Measurements from ENCODE around the gene ZNF664.
"Not testable (repeated sequence)": the region's sequence is repeated elsewhere in the genome, so short reads cannot be mapped to it uniquely, and the experiment has no call there.

Gene ZNF664

DNA sequence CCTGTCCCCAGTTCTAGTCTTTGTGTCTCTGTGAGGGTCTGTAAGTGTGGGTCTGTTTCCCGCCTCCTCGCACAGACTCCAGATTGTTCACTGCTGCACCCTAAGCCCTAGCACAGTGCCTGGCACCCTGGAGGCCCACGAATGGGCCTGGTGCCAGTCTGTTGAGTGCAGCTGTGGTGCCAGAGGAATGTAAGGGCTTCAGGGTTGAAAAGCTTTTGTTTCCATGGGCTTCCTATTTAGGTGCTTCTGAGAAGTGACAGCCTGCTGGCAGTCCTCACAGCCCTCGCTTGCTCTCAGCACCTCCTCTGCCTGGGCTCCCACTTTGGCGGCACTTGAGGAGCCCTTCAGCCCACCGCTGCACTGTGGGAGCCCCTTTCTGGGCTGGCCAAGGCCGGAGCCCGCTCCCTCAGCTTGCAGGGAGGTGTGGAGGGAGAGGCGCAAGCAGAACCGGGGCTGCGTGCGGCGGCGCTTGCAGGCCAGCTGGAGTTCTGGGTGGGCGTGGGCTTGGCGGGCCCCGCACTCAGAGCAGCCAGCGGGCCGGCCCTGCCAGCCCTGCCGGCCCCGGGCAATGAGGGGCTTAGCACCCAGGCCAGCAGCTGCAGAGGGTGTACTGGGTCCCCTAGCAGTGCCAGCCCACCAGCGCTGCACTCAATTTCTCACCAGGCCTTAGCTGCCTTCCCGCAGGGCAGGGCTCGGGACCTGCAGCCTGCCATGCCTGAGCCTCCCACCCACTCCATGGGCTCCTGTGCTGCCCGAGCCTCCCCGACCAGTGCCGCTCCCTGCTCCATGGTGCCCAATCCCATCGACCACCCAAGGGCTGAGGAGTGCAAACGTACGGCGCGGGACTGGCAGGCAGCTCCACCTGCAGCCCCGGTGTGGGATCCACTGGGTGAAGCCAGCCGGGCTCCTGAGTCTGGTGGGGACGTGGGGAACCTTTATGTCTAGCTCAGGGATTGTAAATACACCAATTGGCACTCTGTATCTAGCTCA lies 26.2 kb upstream of the ZNF664 start:
- H3K4me3 Mint-ChIP-seq; H3K4me1 Mint-ChIP-seq; DNase-seq; H3K27ac Mint-ChIP-seq; H3K36me3 Mint-ChIP-seq (ENCODE audit: low read depth); H3K27me3 Mint-ChIP-seq; H3K9me3 Mint-ChIP-seq; ATAC-seq: not testable (repeated sequence)

DNA sequence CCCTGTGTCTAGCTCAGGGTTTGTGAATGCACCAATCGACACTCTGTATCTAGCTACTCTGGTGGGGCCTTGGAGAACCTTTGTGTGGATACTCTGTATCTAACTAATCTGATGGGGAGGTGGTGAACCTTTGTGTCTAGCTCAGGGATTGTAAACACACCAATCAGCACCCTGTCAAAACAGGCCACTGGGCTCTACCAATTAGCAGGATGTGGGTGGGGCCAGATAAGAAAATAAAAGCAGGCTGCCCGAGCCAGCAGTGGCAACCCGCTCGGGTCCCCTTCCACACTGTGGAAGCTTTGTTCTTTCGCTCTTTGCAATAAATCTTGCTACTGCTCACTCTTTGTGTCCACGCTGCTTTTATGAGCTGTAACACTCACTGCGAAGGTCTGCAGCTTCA lies 25.5 kb upstream of the ZNF664 start:
- not testable (repeated sequence) for DNase-seq; H3K27ac Mint-ChIP-seq; ATAC-seq; H3K27me3 Mint-ChIP-seq; H3K9me3 Mint-ChIP-seq; H3K36me3 Mint-ChIP-seq (ENCODE audit: low read depth); H3K4me3 Mint-ChIP-seq; H3K4me1 Mint-ChIP-seq

DNA sequence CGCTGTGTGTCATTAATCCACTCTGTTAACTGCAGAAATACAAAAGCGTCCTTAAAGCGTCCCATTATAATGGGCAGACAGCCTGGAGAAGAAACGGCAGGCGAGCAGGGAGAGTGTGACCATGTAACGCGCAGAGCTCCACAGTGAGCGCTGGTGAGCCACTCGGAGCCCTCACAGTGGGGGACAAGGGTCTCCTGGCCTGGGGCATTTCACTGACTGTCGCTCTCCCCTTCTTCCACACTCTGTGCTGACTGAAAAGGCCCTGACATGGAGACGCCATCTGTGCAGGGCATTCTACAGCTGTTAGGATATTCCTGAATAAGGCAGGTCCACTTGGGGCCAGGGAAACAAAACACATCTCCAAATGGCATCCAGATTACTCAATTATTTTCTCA lies 24.6 kb upstream of the ZNF664 start:
- ATAC-seq = no peak
- H3K4me3 Mint-ChIP-seq = no peak overlapping the region
- no peaks in the 10 kb centered on the region for H3K36me3 Mint-ChIP-seq (ENCODE audit: low read depth)
- no peaks in the 10 kb centered on the region for H3K9me3 Mint-ChIP-seq
- no peaks in the 10 kb centered on the region for H3K4me1 Mint-ChIP-seq
- DNase-seq = no peak
- no peak overlapping the region for H3K27ac Mint-ChIP-seq
- H3K27me3 Mint-ChIP-seq = no peaks in the 10 kb centered on the region

- Mint-ChIP-seq H3K27ac (no peak overlapping the region), H3K36me3 (ENCODE audit: low read depth) (no peaks in the 10 kb centered on the region)
- ATAC-seq = no peak
Measured at GRCh38 chr12:123948796-123949769, 23.9 kb upstream of the ZNF664 start.

GRCh38 chr12:123949770-123950165 lies 23.2 kb upstream of the ZNF664 start:
- H3K9me3 Mint-ChIP-seq = no peaks in the 10 kb centered on the region
- no peaks in the 10 kb centered on the region for H3K27me3 Mint-ChIP-seq
- no peak for ATAC-seq
- H3K4me1 Mint-ChIP-seq = no peaks in the 10 kb centered on the region
- no peak for DNase-seq
- no peak overlapping the region for H3K4me3 Mint-ChIP-seq
- H3K36me3 Mint-ChIP-seq (ENCODE audit: low read depth) = no peaks in the 10 kb centered on the region
- H3K27ac Mint-ChIP-seq = no peak overlapping the region

More at GRCh38 chr12:123948796-123949769, 23.9 kb upstream of the ZNF664 start:
- no peak for DNase-seq
- Mint-ChIP-seq H3K4me1 (no peaks in the 10 kb centered on the region), H3K9me3 (no peaks in the 10 kb centered on the region), H3K4me3 (no peak overlapping the region), H3K27me3 (no peaks in the 10 kb centered on the region)

DNA sequence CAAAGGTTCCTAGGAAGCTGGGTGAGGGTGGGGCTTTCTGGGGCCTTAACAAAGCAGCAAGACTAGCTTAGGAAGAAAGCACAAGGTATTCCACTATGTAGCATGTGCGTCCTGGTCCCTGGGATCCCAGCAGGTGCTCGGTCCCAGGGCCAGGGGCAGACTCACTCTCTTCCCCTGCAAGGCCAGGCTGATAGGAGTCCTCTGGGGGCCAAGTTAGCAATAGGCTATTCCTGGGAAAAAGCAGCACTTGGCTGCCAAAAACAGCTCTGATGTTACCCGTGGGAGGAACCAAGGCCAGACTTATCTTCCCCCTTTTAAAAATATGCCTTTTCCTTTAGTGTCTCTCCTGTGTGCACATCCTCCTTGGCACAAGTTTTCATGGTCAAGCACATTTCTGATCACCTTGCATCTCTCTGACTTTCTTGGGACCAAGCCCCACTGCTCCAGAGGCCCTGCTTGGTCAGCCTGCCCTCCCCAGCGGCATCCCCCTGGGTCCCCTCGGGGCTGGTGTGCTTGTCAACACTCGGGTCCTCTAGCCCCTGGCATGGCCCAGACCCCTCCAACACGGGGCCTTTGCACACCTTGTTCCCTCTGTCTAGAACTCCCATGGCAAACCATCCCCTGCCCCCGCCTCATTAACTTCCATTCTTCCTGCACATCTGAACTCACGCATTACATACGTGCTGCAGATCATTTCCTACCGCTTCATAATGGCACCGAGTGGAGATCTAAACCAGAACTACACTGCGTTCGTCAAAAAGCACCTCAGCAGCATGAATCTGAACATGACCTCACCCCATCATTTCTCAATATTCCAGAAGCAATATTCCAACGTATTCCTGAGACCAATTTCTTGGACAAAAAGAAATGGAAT lies 22.3 kb upstream of the ZNF664 start:
- Mint-ChIP-seq H3K4me1 (no peaks in the 10 kb centered on the region), H3K27ac (no peak overlapping the region), H3K4me3 (no peak overlapping the region), H3K9me3 (no peaks in the 10 kb centered on the region), H3K36me3 (ENCODE audit: low read depth) (no peaks in the 10 kb centered on the region), H3K27me3 (no peaks in the 10 kb centered on the region)
- no peak for ATAC-seq
- DNase-seq = no peak

DNA sequence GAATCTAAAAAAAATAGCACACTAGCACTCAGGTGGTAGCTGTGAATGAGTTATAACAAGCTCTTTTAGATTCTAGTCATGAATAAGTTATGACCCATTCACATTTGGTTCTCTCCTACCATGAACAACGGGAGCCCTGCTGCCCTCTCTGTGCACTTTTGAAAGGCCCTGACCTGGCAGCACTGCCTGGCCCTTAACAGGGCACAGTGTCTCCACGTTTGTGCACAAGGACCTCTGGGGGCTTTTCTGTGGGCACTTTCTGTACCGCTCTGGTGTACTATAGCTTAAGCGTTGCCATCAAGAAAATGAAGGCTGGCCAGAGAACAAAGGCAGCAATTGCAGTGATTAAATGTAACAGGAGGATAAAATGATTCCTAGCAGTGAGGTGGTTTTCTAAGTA lies 21.5 kb upstream of the ZNF664 start:
- no peak overlapping the region for H3K4me3 Mint-ChIP-seq
- ATAC-seq = no peak
- no peaks in the 10 kb centered on the region for H3K27me3 Mint-ChIP-seq
- no peaks in the 10 kb centered on the region for H3K9me3 Mint-ChIP-seq
- no peak overlapping the region for H3K27ac Mint-ChIP-seq
- no peaks in the 10 kb centered on the region for H3K36me3 Mint-ChIP-seq (ENCODE audit: low read depth)
- no peaks in the 10 kb centered on the region for H3K4me1 Mint-ChIP-seq
- DNase-seq = no peak

DNA sequence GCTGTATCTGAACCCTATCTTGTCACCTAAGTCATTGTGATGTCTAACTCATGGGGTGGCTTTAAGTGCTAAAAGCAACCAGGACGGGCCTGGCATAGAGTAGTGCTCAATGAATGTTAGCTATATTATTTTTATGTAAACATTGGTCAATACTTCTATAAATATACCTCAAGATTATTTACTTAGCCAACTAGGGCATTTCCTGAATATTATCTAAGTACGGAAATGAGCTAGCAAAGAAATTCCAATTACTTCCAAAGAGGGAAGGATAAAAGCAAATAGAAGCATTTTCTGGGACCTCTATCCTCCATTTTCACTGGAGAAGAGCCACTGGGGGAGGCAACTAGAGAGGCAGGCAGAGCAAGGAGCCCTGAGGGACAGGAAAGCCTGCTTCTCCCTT lies 21.0 kb upstream of the ZNF664 start:
- Mint-ChIP-seq H3K4me1 (no peaks in the 10 kb centered on the region), H3K27ac (no peak overlapping the region), H3K9me3 (no peaks in the 10 kb centered on the region), H3K36me3 (ENCODE audit: low read depth) (no peaks in the 10 kb centered on the region), H3K27me3 (no peaks in the 10 kb centered on the region), H3K4me3 (no peak overlapping the region)
- DNase-seq = no peak
- ATAC-seq = no peak

DNA sequence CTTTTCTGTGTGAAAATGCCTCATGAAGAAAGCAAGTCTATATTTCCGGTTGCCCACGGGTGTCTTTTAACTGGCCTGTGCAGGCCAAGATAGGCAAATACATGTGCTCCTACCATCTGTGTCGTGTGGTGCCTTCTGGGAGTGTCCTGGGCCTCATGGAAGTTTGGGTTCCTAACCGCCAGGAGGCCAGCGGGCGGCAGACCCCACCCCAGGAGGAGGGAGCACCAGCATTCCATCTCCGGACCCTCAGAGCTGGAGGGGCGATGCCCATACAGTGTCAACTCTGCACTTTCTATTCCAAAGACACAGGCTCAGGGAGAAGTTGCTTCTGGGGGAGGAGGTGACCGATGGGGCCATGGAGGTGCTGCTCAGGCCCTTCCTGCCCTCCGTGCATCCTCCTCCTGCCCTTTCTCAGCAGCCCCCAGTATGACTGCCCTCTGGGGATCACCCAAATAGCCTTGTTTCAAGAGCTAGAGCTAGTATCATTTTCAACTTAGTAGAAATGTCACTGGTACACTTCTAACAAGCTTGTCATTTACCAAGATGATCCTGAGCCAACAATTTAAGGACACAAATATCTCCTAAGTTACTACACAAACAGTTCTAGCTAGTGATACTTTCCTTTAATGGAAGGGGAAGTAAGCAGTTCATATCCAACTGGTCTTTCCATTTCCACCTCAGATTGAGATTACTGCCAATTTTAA lies 18.2 kb upstream of the ZNF664 start:
- Mint-ChIP-seq H3K4me1 (no peaks in the 10 kb centered on the region), H3K27ac (no peak overlapping the region), H3K9me3 (no peaks in the 10 kb centered on the region), H3K36me3 (ENCODE audit: low read depth) (no peaks in the 10 kb centered on the region), H3K27me3 (no peaks in the 10 kb centered on the region), H3K4me3 (no peak overlapping the region)
- ATAC-seq (no peak), DNase-seq (no peak)

- DNase-seq (no peak), ATAC-seq (no peak)
- Mint-ChIP-seq H3K4me3 (no peak overlapping the region), H3K4me1 (no peaks in the 10 kb centered on the region), H3K27me3 (no peaks in the 10 kb centered on the region), H3K27ac (no peak overlapping the region), H3K36me3 (ENCODE audit: low read depth) (no peaks in the 10 kb centered on the region), H3K9me3 (no peaks in the 10 kb centered on the region)
Measured at GRCh38 chr12:123956249-123956648, 16.8 kb upstream of the ZNF664 start.

GRCh38 chr12:123957196-123957595 lies 15.8 kb upstream of the ZNF664 start:
- Mint-ChIP-seq H3K36me3 (ENCODE audit: low read depth) (no peaks in the 10 kb centered on the region), H3K27me3 (no peaks in the 10 kb centered on the region), H3K9me3 (no peaks in the 10 kb centered on the region), H3K4me3 (no peak overlapping the region), H3K4me1 (no peaks in the 10 kb centered on the region), H3K27ac (no peak overlapping the region)
- ATAC-seq (no peak), DNase-seq (no peak)

DNA sequence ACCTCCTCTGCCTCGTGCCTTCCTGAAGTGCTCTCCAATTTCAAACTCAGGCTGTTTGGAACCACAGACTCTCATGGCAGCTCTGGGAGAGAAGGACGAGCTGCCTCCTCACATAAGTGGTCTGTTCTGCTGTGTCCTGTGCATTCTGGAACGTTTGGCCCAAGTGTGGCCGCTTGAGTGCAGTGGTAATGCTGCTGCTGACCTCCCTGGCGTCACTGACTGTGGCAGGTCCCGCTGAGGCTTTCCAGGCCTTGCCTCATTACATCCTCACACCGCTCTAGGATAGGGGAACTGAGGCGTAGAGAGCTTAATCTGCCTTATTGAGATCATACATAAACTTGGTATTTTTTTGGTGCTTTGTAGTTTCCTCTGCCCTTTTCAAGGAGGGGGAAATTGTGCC lies 14.6 kb upstream of the ZNF664 start:
- no peaks in the 10 kb centered on the region for H3K36me3 Mint-ChIP-seq (ENCODE audit: low read depth)
- no peak overlapping the region for H3K27ac Mint-ChIP-seq

DNA sequence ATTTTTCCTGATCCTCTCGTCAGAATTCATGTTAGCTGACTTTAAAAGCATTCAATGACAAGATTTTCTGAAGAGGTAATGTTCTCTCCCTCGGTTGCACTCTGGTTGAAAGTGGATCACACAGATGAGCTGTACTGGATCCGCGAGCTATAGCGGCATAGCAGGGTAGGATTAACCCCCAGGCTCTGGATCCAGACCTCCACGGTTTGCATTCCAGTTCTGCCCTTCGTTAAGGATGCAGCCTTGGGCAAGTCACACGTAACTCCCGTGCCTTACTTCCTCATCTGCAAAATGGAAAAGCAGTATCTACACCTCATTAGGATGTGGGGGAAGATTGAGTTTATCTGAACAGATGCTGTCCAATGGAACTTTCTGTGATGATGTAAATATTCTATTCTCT lies 14.1 kb upstream of the ZNF664 start:
- ATAC-seq (no peak), DNase-seq (no peak)
- H3K4me1 Mint-ChIP-seq = no peaks in the 10 kb centered on the region
- H3K4me3 Mint-ChIP-seq = no peak overlapping the region
- no peak overlapping the region for H3K27ac Mint-ChIP-seq
- no peaks in the 10 kb centered on the region for H3K9me3 Mint-ChIP-seq
- H3K36me3 Mint-ChIP-seq (ENCODE audit: low read depth) = no peaks in the 10 kb centered on the region
- no peaks in the 10 kb centered on the region for H3K27me3 Mint-ChIP-seq

More for the DNA sequence above, 14.6 kb upstream of the ZNF664 start:
- ATAC-seq (no peak), DNase-seq (no peak)
- no peaks in the 10 kb centered on the region for H3K27me3 Mint-ChIP-seq
- no peaks in the 10 kb centered on the region for H3K9me3 Mint-ChIP-seq
- H3K4me3 Mint-ChIP-seq = no peak overlapping the region
- H3K4me1 Mint-ChIP-seq = no peaks in the 10 kb centered on the region
